Inflammatory macrophage (primary cell): Measurements from ENCODE around the gene KLF16.
A peak's percentile ranks its signal among the peaks of the same experiment; 100 is the strongest.

Source experiments
- DNase-seq, 2 donors: peaks; one replicate each; pipeline ENCODE4 v3.0.0-alpha.2; 2020 to 2022

Gene KLF16

DNA sequence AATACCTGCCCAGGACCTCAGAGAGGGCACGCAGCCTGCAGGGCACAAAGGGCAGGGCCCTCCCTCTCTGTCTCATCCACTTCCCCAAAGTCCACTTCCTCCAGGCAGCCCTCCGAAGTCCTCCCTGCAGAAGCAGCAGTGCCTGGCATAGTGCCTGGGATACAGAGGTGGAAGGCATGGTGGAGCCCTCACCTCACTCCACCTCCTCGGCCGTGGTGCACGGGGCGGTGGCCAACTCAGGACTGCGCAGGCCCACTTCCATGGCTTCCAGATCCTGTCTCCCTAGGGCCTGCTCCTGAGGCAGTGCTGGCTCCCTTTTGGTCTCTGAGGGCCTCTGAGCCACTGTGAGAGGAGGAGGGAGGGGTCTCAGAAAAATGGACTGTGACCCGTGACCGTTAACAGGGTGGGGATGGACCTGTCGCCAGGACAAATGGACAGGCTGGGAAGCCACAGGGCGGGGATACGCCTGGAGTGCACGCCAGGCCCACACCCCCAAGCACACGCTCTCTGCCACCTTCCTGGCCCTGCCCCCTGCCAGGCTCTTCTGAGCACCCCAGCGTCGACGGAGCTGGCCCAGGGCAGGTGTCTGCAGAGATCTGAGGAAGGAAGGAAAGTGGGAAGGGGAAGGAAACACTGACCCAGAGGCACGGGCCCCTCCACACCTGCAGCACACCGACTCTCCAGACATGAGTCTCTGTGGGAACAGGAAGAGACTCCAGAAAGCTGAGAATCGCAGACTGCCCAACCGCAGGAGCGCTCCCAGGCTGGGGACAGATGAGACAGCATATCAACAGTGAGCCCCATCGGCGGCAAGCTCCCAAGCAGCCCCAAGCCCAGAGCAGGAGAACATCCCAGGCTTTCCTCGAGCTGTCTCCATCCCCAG is 23.5 kb downstream of the KLF16 start:
- DNase-seq: no peak

DNA sequence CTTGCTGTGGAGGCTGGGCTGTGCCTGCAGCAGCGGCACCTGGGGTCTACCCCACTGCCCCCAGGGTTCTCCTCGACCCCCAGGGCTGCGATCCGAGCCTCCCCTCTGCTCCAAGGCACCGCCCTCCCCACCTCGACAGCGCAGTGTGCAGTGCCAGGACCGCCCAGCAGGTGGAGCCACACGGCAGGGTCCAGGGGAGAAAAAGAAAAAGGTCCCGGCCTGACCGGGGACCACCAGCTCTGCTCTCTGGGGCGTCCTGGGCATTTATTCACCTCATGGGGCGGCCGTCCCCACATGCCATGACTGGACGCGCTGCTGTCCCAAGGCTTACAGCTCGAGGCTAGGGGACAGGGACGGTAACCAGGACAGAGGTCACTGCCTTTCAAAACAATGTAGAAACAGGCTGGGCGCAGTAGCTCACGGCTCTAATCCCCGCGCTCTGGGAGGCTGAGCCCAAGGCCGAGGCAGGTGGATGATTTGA is 25.7 kb downstream of the KLF16 start:
- DNase-seq: peak in 1 of 2 donors; percentile 46

DNA sequence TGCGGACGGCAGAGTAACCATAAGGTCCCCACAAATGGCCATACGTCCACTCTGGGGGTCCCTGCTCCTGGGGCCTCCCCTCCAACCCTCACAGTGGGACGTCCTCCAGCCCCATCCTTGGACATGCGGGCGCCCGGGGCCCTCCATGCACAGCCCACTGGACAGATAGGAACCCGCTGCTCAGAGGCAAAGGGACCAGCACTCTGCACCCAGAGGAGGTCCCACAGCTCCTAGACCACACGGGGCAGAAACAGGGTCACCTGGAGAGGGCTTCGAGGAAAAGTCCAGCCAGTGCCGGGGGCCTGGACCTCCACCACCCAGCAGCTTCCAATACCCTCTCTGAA is 26.2 kb downstream of the KLF16 start:
- DNase-seq: no peak

DNA sequence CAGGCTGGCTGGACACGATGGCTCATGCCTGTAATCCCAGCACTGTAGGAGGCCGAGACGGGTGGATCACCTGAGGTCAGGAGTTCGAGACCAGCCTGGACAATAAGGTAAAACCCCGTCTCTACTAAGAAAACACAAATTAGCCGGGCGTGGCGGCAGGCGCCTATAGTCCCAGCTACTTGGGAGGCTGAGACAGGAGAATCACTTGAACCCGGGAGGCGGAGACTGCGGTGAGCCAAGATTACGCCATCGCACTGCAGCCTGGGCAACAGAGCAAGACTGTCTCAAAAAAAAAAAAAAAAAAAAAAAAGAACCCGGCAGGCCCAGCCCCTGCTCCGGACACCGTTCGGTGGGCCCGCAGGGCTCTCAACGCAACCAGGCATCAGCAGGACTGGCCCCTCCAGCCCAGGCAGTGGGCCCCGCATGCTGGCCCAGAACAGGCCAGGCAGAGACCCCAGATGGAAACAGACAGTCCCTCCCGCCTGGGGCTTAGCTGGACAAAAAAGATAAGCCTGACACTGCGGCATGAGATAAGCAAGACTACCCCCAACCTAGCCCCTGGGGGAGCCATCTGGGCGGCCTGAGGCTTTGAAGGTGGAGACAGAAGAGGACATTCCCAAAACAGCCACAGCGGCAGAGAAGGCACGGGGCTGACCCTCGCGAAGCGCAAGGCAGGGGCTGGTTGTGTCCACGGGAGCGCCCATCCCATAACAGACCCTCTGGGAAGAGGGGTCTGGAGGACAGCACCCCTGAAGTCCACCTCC is 26.7 kb downstream of the KLF16 start:
- no peak for DNase-seq

DNA sequence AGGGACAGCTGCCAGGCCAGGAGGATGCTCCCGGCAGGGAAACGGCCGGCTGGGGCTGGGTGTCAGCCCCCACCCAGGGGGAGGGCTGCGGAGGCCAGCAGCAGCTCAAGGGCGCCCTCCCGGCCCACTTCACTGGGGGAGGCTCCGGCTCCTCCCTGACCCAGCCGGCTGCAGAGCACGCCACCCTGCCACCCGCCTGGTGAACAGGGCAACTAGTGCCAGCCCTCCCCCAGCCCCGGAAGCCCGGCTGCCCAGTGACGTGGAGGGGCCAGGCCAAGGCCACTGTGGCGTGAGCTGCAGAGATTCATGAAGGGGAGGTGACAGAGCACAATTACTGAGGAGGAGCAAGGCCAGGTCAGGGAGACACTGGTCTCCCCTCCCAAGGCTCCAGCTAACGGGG is 29.8 kb downstream of the KLF16 start:
- no peak for DNase-seq

DNA sequence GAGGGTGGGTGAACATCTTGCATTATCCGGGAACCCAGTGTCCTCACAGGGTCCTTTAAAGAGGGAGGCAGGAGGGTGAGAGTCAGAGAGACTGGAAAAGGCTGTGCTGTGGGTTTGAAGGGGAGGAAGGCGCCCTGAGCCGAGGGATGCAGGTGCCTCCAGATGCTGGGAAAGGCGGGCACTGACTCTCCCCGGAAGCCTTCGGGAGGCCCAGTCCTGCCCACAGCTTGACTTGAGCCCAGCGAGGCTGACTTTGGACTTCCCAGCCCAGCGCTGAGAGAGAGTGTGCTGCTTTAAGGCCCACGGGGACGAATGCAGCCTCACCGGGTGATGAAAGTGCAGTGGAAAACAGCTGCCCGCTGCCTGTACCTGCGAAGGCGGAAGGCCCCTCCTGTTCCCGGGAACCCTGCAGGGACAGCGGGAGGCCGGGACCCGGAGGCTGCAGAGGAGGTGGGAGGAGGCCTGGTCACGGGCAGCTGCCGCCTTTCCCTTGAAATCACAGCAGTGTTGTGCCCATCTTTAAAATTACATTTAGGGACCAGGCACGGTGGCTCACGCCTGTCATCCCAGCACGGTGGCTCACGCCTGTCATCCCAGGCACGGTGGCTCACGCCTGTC is 31.2 kb downstream of the KLF16 start:
- DNase-seq: no peak

DNA sequence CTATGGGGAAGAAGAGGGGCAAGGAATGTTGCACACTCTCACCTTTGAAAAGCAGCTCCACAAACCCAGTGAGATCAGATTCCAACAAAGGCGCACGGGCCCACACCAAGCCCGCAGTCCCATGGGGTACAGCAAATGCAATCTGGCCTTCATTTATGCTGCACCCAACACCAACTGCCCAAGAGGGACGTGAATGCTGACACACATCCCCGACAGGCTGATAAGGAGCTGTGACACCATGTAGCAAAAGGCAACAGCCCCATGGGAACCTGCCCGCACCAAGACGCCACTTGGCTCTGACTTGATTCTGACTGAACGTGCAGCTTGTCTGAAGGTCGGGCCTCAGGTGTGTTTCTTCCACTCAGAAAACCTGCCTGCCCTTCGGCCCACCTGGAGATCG is 32.4 kb downstream of the KLF16 start:
- no peak for DNase-seq

DNA sequence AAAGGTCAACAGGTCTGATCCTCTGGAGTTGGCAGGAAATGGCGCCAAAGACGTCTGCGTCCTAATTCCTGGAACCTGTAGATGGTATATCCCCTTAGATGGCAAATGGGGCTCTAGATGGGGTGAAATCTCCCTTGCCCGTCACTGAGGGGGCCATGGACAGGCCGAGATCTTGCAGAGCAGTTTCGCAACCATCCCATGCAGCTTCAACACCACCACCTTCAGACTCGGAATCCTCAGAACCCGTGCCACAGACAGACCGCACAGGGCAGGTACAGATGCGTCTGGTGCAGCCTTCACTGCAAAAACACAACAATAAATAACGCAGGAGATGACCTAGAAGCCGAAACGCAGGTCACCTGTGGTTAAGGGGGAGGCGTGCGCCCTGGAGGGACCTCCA is 32.8 kb downstream of the KLF16 start:
- DNase-seq: no peak

DNA sequence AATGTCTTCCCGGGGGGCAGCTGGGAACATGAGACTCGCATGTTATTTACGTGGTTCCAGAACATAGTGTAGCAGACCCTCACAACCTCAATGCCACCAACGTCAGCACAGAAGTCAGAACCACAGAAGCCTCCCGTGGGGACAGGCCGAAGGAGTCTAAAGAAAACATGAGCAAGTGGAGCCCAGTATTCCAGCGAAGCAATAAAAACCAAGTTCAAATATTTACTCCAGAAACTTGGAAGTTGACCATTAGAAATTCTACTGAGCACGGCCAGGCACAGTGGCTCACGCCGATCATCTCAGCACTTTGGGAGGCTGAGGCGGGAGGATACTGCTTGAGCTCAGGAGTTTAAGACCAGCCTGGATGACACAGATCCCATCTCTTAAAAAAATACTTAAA is 33.4 kb downstream of the KLF16 start:
- no peak for DNase-seq

DNA sequence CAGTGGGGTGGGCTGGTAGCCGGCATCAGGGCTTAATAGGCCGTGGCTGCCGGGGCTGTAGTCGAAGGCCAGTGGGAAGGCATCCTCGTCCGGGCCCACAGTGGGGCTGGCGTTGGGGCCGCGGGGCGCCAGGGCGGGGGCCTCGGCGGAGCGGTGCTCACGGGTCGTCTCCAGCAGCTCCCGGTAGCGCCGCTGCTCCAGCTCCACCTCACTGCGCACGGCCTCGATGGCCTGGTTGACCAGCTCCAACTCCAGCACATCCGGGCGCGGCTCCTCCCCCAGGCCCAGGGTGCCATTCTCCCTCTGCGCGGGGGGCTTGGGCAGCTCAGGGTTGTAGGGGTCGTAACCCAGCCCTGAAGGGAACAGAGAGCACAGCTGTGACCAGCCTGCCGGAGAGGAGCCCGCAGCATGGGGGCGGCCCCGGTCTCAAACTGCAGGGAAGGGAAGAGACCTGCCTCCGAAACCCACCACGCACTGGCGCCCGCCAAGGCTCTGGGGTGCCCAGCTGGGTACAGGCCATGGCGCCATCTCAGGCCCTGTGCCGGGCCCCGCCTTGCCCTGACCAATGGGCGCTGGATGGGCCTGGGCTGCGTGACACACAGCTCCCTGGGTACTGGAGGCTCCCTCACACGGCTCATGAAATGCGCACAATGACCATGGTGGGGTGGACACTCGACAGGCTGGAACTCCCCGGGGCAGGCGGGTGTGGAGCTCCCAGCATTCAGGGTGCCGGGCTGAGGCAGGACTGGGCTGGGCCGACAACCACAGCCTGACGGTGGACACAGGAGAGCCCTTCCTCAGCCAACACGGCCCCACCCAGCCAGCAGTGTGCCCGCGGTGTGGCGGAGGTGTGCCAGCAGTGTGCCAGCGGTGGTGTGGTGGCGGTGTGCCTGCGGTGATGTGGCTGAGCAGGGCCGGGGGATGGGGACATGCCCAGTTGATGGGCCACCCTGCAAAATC is 34.8 kb downstream of the KLF16 start:
- no peak for DNase-seq

DNA sequence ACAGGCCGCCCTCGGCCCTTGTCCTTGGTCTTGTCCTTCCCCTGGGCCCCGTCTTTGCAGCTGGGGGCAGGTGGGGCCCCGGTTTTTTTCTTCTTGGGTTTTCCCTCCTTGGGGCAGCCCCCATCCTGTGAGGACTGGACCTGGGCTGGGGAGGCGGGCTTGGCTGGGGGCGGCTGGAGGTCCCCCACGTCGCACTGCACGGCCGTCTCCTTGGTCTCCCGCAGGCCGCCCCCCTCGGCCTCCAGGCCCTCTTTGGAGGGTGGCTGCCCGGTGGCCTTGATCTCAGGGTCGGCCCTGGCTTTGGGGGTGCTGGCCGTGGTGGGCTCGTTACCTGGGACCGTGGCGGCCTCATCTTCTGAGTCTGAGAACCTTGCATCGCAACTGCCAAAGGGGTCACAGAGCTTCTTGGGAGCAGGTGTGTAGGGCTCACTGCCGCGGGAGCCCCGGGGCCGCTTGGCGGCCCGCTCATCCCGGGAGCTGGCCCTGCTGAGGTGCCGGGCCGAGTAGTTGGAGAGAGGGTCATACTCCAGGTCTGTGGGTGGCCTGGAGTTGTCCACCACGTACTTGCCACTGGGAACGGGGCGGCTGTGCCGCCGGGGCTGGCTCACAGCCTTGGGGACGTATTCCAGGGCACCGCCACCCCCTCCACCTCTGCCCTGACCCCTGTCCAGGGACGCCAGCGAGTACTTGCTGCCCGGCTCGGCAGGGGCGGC is 35.7 kb downstream of the KLF16 start:
- DNase-seq: no peak

DNA sequence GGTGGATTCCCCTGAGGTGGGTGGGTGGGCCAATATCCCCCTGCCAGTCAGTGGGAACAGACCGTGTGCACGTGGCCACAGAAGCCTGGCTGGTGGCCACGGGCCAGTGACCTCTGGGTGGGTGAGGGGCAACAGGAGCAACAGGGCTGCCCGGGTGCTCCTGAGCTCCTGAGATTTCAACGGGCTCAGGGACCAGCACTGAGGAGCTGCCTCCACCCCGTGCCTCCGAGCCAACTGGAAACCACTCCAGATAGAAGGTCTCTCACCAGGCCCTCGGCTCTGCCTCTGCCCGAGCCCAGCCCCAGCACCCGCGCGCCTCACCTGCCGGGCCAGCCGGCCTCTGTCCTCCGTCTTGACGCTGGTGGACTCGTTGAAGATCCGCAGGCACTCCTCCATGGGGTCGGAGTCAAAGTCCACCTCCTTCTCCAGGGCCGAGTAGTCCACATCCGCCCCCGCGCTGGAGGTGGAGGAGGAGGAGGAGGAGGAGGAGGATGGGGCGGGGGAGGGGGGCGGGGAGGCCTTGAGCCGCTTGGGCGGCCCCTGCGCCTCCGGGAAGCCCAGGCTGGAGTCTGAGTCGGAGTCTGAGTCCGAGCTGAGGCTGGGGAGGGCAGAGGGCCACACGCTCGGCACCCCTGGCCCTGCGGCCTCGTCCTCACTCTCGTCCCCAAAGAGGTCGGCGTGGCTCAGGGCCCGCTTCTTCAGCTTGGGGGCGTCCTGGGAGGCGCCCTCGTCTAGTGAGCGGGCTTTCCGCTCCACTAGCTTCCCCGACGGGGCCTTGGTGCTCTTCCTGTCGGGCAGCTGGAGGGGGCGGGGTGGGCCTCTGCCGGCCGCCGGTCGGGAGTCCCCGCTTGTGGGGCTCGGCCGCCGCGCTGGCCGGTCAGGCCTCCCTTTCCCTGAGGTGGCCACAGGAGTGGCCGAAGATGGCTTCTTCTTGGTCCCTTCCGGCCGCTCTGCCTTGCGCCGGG is 36.5 kb downstream of the KLF16 start:
- no peak for DNase-seq

DNA sequence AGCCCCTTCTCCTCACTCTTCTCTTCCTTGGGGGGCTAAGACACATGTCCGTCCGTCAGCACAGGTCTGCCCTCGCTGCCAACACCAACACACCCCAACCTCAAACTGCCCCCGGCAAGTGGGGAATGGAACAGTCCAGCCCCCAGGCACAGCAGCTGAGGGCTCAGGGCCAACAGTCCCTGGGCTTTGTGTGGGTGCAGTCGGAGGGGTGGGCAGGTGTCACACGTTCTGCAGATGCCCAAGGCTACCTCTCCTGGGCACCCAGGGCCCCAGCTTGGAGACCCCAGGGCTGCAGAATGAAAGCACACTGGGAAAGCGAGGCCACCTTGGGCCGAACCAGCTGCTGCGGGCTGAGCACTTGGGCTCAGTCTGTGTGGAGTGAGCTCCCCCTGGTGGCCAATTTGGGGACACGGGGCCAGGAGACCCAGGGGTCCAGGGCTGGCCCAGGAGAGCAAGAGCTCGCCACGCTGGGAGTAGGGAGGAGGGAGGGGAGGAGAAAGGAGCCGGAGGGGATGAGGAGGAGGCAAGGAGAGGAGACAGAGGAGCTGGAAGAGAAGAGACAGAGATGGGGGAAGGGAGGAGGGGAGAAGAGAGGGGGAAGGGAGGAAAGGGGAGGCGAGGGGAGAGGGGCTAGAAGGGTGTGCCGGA is 37.3 kb downstream of the KLF16 start:
- peak; percentile 53 to 60 for DNase-seq

DNA sequence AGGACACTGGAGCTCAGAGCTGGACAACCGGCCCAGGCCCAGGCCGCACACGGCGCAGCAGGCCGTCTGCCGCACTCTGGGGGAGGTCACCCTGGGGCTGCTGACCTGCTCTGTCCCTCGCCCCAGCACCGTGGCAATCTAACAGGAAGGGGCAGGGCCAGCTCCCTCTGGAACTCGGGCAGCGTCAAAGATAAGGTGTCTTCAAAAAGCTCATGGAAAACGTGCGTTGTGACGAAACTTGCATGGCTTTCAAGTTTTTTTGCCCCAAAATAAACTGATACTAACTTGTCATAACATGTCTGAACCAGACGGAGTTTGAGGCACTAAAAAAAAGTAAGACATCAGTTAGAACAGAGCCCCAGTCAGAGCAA is 39.1 kb downstream of the KLF16 start:
- no peak for DNase-seq

DNA sequence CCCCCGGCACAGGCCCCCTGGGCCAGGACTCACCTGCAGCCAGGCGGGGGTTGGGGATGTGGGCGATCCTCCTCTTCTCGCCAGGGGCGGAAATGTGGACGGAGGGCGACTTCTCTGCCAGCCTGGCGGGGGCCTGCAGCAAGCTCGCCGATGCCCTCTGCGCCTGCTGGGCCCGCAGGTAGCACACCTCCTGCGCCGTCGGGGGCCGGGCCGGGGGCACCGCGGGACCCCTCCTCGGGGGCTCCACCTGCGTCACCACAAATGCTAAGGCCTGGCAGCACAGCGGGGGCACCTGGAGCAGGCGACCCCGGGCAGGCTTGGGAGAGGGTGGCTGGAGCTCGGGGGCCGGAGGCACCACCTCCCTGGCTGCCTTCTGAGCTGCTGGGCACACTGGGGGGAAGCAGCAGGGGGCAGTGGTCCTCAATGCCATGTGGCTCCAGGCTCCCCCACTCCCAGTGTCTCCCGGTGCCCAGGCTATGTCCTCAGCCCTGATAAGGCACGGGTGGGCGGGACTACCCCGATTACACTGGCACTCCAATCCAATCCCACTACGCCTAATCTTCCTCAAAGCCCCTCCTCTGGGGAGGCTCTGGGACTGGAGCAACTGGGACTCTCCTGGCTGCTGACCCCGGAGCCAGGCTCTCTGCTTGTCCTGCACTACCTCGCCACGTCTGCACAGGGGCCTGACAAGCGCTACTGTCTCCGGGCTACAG is 39.7 kb downstream of the KLF16 start:
- no peak for DNase-seq

DNA sequence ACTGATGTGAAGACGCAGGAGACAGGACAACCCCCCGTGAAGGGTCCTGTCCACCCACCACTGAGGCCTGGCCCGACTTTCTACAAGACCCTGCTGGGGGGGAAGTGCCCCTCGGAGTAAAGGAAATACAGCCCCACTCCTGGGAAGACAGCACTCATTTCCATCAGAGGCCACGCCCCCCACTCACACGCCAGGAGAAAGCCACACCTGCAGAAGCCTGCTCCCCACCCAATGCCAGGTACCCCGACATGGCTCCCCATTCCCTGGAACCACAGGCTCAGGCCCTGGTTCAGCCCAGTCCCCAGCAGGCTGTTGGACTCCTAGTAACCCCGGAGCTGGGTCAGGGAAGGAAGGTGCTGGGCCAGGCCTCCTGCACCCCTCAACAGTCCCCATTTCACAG is 40.4 kb downstream of the KLF16 start:
- no peak for DNase-seq

DNA sequence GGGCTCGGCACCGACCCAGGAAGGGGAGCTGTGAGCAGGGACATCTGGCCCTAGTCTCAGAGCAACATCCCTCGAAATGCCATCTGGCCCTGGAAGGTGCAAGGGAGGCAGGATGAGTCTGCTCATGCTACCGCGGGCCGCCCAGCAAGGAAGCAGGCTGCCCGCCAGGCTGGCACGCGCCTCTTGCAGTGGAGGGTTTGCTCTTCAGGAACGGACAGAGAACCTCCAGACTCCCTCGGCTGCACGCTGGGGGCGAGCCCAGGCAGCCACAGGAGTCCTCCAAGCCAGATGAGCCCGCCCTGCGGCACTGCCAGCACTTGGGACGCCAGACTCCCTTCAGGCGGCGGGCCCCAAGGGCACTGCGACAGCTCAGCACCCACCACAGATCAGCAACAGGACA is 41.2 kb downstream of the KLF16 start:
- DNase-seq: no peak

DNA sequence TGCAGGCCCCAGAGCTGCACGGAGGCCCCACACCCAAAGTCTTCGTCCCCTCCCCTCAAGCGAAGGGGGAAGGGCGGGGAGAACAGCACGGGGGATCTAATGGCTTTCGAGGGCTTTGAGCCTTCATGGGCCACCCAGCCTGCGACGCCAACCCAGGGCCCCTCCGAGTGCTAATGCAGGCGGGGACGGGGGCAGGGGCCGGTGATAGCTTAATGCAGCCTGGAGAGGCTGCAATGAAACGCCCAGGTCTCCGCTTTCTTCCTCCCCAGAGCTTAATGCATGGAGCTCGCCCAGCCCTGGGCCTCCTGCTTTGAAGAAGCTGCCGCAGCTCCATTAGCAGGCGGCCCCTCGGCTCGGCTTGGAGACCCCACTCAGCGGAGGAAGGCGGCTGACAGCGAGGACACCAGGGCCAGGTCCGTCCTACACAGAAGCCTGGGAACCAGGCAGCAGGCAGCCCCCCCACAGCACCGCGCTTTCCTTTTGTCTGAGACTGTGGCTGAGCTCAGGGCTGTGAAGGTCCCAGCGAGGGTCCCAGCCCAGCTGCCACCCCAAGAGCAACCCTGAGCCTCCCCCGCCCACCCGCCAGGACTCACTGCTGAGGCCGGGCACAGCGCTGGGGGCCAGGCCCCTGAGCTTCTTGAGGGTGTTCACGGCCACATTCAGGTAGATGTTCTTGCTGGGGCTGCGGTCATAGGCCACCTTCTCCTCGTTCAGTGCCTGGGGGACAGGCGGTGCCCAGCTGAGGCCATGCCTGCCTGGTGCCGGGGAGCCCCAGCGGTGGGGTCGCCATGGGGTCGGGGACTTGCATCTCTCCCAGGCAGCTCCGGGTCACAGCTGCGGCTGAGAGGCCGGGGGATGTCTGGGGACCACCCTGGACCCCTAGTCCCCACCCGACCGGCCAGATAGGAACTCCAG is 43.8 kb downstream of the KLF16 start:
- DNase-seq: no peak
